HEK293 (cell line): Measurements from ENCODE around the gene PACRG.

Experiments used
- CTCF ChIP-seq: fragments of 450-650 bp; formaldehyde crosslinking; IDR thresholded peaks from 2 replicates; pipeline ENCODE4 v1.5.1; 2016; ENCODE audit warnings: missing biosample characterization, missing genetic modification characterization
- SETDB1 ChIP-seq: IDR thresholded peaks from one replicate; pipeline ENCODE4 v1.6.1; 2017; ENCODE audit warnings: mild to moderate bottlenecking, low read length, moderate library complexity, mixed read lengths; ENCODE audit not compliant: insufficient read length
- ZBTB49 ChIP-seq: fragments of 450-650 bp; formaldehyde crosslinking; IDR thresholded peaks from 2 replicates; pipeline ENCODE4 v1.5.1; 2016; ENCODE audit warnings: missing biosample characterization, missing genetic modification characterization, low read depth
- ZFP37 ChIP-seq: fragments of 450-650 bp; formaldehyde crosslinking; IDR thresholded peaks from 2 replicates; pipeline ENCODE4 v1.5.1; 2016; ENCODE audit warnings: missing biosample characterization, missing genetic modification characterization
- ZNF274 ChIP-seq, 2 experiments: fragments of 200-500 bp in 1 of 2; fragments of 450-650 bp in 1 of 2; sonication (Bioruptor generic) in 1 of 2; formaldehyde crosslinking in 1 of 2; IDR thresholded peaks; 2 replicates each; pipeline versions ENCODE4 v1.5.1 to v1.6.1; 2014 to 2016; ENCODE audit warnings: borderline replicate concordance in 1 of 2, inconsistent platforms in 1 of 2, low read length in 1 of 2, missing biosample characterization in 1 of 2, missing genetic modification characterization in 1 of 2
- ZNF660 ChIP-seq: fragments of 450-650 bp; IDR thresholded peaks from 2 replicates; pipeline ENCODE4 v1.5.1; 2018; ENCODE audit warnings: missing biosample characterization, mild to moderate bottlenecking, missing genetic modification characterization

DNA sequence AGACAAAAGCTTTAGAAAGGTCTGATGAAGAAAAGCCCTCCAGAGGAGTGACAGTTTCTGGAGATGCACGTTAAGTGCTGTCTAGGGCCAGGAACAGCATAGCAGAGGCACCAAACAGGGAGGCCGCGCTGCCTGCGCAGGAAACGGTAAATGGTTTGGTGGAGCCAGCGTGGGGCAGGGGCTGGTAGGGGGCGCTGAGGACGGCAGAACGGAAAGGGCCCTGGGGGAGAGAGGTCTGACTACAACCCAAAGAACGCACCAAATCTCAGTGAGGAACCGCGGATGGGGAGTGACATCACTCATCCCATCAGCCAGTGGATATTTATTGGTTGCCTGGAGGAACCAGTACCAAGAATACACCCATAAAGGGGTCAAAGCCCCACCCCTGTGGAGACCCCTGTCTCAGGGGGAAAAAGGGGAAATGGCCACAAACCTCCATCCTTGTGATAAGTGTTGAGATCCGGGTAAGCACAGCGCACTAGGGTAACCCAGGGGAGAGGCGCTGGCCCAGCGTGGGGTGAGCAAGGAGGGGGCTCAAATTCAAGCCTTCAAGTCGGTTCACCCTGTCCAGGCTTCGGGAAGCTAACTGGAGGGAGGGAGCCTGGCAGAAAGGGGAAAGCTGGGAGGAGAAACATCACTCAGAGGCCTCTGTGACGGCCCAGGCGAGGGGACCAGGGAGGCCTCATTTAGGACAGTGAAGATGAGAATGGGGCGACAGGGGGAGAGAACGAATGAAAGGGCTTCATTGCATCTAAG lies 437.6 kb downstream of the PACRG start:
- TF ChIP-seq CTCF, result no peak
- TF ChIP-seq SETDB1, result no peak
- no peak for TF ChIP-seq ZNF274 (IDR thresholded peaks at IDR 0.05; ENCODE audit: low read length)
- TF ChIP-seq ZNF274 (tag by site-specific recombination; IDR thresholded peaks at IDR 0.05; ENCODE audit: borderline replicate concordance), result no peak
- TF ChIP-seq ZNF660 (tag by site-specific recombination), result no peak
- TF ChIP-seq ZFP37 (tag by site-specific recombination), result no peak
- TF ChIP-seq ZBTB49 (tag by site-specific recombination), result no peak
